ENCODE measurements around the gene IRGQ.

Gene IRGQ

DNA sequence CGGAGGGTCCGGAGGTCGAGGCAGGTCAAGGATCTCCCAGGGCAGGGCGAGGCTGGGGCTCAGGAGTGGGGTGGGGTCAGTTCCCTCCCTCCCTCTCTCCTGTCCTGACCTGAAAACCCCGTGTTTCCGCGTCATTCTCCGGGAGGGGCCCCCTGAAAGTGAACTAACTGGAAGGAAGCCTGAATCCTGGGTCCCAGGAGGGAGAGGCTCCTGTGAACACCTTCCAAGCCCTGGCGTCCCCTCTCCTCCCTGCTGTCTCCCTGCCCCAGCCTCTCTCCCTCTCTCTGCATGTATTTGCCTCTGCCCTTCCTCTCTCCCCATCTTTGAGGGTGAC, 44.5 kb upstream of the IRGQ start (continued):
- TF ChIP-seq, protein P1, sequence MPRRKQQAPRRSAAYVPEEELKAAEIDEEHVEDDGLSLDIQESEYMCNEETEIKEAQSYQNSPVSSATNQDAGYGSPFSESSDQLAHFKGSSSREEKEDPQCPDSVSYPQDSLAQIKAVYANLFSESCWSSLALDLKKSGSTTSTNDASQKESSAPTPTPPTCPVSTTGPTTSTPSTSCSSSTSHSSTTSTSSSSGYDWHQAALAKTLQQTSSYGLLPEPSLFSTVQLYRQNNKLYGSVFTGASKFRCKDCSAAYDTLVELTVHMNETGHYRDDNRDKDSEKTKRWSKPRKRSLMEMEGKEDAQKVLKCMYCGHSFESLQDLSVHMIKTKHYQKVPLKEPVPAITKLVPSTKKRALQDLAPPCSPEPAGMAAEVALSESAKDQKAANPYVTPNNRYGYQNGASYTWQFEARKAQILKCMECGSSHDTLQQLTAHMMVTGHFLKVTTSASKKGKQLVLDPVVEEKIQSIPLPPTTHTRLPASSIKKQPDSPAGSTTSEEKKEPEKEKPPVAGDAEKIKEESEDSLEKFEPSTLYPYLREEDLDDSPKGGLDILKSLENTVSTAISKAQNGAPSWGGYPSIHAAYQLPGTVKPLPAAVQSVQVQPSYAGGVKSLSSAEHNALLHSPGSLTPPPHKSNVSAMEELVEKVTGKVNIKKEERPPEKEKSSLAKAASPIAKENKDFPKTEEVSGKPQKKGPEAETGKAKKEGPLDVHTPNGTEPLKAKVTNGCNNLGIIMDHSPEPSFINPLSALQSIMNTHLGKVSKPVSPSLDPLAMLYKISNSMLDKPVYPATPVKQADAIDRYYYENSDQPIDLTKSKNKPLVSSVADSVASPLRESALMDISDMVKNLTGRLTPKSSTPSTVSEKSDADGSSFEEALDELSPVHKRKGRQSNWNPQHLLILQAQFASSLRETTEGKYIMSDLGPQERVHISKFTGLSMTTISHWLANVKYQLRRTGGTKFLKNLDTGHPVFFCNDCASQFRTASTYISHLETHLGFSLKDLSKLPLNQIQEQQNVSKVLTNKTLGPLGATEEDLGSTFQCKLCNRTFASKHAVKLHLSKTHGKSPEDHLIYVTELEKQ (tag by site-specific recombination; IDR thresholded peaks at IDR 0.05; ENCODE audit: borderline replicate concordance): peak; percentile 2; the same call in 1 of the 2 replicates

DNA sequence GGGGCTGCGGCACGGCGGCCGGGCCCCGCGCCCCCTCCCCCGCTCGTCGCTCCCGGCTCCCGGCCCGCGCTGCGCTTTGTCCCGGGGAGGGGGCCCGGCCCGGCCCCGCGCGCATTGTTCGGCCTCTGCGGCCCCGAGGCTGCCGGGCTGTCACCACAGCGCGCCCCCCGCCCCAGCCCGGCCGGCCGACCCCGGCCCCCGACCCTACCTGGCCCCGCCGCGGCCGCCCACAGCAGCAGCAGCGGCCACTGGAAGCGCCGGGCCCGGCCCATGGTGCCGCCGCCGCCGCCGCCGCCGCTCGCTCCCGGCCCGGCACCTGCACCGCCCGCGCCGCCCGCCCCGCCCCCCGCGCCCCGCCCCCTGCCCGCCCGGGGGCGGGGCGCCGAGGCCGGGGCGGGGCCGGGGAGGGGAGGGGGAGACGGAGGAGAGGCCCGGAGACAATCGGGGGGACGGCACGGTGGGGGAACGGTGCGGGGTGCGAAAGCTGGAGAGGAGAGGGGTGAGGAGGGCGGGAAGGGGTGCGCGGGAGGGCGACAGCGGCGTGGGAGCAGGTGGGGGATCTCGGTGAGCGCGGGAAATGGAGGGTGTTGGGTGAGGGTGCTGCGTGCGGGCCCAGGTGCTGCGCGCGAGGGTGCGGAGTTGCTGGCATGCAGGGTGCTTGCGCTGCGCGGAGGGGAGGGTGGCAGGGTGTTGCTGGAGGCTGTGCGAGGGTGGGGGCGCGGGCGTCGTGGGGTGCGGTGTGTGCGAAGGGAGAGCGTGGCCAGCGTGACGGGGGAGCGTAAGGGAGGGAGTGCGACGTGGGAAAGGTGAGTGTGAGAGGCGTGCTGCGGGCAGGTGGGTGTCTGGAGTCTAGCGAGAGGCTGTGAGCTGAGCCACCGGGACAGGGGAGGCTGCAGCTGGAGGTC, 43.8 kb upstream of the IRGQ start, which contains the start of gene CADM4:
Gene CADM4, minus strand, starts transcription at position 332 of the 905 bp plus-strand sequence. Its CDS starts 60 bp downstream, at position 272.
- ChIA-PET POLR2A (interaction anchor here (1.4 kb wide), 1 partner anchor 11 kb away, joined by 6 read pairs; no protein-coding TSS in a partner anchor), CTCF (interaction anchor here (4.5 kb wide), 1 partner anchor 12 kb away, joined by 27 read pairs; no protein-coding TSS in a partner anchor)
- Histone ChIP-seq H3K4me3 (ENCODE audit: low read depth, low read length) (peak within 1 kb of the TSS; percentile 48), H3K4me1 (ENCODE audit: control insufficient read depth, insufficient read depth, low read length) (peaks cover 21% of the 10 kb centered on the region), H3K27ac (ENCODE audit: extremely low read depth, low read depth, low read length) (peak within 1 kb of the TSS; percentile 49; the same call in 1 of the 2 replicates), H3K36me3 (ENCODE audit: control insufficient read depth in 2 of 2, insufficient read depth in 1 of 2, low read length in 2 of 2) (peaks cover 0 to 5% of the 10 kb centered on the region in 2 experiments; a peak in 1 of 3 replicates), H3K9me3 (ENCODE audit: control insufficient read depth, insufficient read depth, low read depth, low read length) (no peaks in the 10 kb centered on the region)
- peak; percentile 96; the same call in 1 of the 2 replicates for TF ChIP-seq ZNF837 (tag by site-specific recombination; IDR thresholded peaks at IDR 0.05)
- no peak for TF ChIP-seq ZNF248 (tag by site-specific recombination; IDR thresholded peaks at IDR 0.05)
- TF ChIP-seq, protein P2, sequence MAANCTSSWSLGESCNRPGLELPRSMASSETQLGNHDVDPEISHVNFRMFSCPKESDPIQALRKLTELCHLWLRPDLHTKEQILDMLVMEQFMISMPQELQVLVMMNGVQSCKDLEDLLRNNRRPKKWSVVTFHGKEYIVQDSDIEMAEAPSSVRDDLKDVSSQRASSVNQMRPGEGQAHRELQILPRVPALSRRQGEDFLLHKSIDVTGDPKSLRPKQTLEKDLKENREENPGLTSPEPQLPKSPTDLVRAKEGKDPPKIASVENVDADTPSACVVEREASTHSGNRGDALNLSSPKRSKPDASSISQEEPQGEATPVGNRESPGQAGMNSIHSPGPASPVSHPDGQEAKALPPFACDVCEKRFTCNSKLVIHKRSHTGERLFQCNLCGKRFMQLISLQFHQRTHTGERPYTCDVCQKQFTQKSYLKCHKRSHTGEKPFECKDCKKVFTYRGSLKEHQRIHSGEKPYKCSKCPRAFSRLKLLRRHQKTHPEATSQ (tag by site-specific recombination; IDR thresholded peaks at IDR 0.05): peak; percentile 60
- TF ChIP-seq, protein P3, sequence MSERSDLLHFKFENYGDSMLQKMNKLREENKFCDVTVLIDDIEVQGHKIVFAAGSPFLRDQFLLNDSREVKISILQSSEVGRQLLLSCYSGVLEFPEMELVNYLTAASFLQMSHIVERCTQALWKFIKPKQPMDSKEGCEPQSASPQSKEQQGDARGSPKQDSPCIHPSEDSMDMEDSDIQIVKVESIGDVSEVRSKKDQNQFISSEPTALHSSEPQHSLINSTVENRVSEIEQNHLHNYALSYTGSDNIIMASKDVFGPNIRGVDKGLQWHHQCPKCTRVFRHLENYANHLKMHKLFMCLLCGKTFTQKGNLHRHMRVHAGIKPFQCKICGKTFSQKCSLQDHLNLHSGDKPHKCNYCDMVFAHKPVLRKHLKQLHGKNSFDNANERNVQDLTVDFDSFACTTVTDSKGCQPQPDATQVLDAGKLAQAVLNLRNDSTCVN (tag by site-specific recombination; optimal IDR thresholded peaks at IDR 0.05): peak; percentile 88
- TF ChIP-seq, protein P4, sequence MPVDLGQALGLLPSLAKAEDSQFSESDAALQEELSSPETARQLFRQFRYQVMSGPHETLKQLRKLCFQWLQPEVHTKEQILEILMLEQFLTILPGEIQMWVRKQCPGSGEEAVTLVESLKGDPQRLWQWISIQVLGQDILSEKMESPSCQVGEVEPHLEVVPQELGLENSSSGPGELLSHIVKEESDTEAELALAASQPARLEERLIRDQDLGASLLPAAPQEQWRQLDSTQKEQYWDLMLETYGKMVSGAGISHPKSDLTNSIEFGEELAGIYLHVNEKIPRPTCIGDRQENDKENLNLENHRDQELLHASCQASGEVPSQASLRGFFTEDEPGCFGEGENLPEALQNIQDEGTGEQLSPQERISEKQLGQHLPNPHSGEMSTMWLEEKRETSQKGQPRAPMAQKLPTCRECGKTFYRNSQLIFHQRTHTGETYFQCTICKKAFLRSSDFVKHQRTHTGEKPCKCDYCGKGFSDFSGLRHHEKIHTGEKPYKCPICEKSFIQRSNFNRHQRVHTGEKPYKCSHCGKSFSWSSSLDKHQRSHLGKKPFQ (tag by site-specific recombination; IDR thresholded peaks at IDR 0.05): 0 out of 2 replicates have a peak, but pooled peaks have one; percentile 30
- TF ChIP-seq ZXDB (tag by site-specific recombination; IDR thresholded peaks at IDR 0.05): peak; percentile 94
- peak; percentile 84 for TF ChIP-seq ZNF239 (tag by site-specific recombination; IDR thresholded peaks at IDR 0.05)
- TF ChIP-seq, protein P5, sequence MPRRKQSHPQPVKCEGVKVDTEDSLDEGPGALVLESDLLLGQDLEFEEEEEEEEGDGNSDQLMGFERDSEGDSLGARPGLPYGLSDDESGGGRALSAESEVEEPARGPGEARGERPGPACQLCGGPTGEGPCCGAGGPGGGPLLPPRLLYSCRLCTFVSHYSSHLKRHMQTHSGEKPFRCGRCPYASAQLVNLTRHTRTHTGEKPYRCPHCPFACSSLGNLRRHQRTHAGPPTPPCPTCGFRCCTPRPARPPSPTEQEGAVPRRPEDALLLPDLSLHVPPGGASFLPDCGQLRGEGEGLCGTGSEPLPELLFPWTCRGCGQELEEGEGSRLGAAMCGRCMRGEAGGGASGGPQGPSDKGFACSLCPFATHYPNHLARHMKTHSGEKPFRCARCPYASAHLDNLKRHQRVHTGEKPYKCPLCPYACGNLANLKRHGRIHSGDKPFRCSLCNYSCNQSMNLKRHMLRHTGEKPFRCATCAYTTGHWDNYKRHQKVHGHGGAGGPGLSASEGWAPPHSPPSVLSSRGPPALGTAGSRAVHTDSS (tag by site-specific recombination; IDR thresholded peaks at IDR 0.05): no peak
- no peak for TF ChIP-seq ZNF544 (tag by site-specific recombination; IDR thresholded peaks at IDR 0.05)
- TF ChIP-seq KLF8 (tag by site-specific recombination; IDR thresholded peaks at IDR 0.05): peak; percentile 97
- no peak for TF ChIP-seq ZNF114 (tag by site-specific recombination; IDR thresholded peaks at IDR 0.05)
- peak; percentile 82 for TF ChIP-seq WT1 (tag by site-specific recombination; IDR thresholded peaks at IDR 0.05)
- TF ChIP-seq, protein P6, sequence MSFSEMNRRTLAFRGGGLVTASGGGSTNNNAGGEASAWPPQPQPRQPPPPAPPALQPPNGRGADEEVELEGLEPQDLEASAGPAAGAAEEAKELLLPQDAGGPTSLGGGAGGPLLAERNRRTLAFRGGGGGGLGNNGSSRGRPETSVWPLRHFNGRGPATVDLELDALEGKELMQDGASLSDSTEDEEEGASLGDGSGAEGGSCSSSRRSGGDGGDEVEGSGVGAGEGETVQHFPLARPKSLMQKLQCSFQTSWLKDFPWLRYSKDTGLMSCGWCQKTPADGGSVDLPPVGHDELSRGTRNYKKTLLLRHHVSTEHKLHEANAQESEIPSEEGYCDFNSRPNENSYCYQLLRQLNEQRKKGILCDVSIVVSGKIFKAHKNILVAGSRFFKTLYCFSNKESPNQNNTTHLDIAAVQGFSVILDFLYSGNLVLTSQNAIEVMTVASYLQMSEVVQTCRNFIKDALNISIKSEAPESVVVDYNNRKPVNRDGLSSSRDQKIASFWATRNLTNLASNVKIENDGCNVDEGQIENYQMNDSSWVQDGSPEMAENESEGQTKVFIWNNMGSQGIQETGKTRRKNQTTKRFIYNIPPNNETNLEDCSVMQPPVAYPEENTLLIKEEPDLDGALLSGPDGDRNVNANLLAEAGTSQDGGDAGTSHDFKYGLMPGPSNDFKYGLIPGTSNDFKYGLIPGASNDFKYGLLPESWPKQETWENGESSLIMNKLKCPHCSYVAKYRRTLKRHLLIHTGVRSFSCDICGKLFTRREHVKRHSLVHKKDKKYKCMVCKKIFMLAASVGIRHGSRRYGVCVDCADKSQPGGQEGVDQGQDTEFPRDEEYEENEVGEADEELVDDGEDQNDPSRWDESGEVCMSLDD (tag by site-specific recombination; IDR thresholded peaks at IDR 0.05): peak; percentile 99
- TF ChIP-seq ZFHX2 (tag by site-specific recombination; conservative IDR thresholded peaks at IDR 0.05): peak; percentile 99
- no peak for TF ChIP-seq ZNF654 (tag by site-specific recombination; IDR thresholded peaks at IDR 0.05; ENCODE audit: low read depth)
- TF ChIP-seq KLF10 (tag by site-specific recombination; IDR thresholded peaks at IDR 0.05): no peak
- peak; percentile 98 for TF ChIP-seq ZBTB7A (tag by site-specific recombination; IDR thresholded peaks at IDR 0.05; ENCODE audit: low read depth)
- no peak for TF ChIP-seq ZNF48 (tag by site-specific recombination; IDR thresholded peaks at IDR 0.05)
- no peak for TF ChIP-seq ZNF555 (tag by site-specific recombination; conservative IDR thresholded peaks at IDR 0.05)
- TF ChIP-seq ZSCAN16 (tag by site-specific recombination; IDR thresholded peaks at IDR 0.05): peak; percentile 84; the same call in 1 of the 2 replicates
- no peak for TF ChIP-seq ZNF211 (tag by site-specific recombination; IDR thresholded peaks at IDR 0.05; ENCODE audit: low read depth)
